ENCODE data around the gene SPOP.

SPOP gene

DNA sequence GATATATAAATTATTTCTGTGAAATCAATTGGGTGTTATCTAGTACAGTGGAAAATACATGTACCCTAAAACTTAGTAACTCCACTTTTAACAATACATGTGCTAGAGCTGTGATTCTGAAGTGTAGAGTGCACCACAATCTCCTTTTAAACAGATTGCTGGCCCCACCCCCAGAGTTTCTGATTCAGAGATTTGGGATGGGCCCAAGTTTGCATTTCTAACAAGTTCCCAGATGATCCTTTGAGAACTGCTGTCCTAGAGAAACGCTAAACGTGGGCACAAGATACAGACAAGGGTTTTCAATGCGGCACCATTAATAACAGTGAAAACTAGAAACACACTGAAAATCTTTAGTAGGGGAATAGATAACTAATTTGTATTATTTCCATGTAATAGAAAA is 53.0 kb downstream of the SPOP start:
- no peak overlapping the region for H3K4me3 ChIP-seq (ENCODE audit: insufficient read depth, low read length, poor library complexity, severe bottlenecking)
- no peak overlapping the region for H3K9ac ChIP-seq (ENCODE audit: low read length)
- peaks cover 39% of the 10 kb centered on the region for H3K79me2 ChIP-seq (ENCODE audit: insufficient read depth, low read length)
- H3K4me2 ChIP-seq (ENCODE audit: low read depth, low read length, poor library complexity, severe bottlenecking) = no peak overlapping the region
- no peak overlapping the region for H2AFZ ChIP-seq (ENCODE audit: low read depth, low read length, severe bottlenecking)
- no peaks in the 10 kb centered on the region for H3K9me3 ChIP-seq (ENCODE audit: insufficient read depth, low read length)
- TF ChIP-seq, protein P1, sequence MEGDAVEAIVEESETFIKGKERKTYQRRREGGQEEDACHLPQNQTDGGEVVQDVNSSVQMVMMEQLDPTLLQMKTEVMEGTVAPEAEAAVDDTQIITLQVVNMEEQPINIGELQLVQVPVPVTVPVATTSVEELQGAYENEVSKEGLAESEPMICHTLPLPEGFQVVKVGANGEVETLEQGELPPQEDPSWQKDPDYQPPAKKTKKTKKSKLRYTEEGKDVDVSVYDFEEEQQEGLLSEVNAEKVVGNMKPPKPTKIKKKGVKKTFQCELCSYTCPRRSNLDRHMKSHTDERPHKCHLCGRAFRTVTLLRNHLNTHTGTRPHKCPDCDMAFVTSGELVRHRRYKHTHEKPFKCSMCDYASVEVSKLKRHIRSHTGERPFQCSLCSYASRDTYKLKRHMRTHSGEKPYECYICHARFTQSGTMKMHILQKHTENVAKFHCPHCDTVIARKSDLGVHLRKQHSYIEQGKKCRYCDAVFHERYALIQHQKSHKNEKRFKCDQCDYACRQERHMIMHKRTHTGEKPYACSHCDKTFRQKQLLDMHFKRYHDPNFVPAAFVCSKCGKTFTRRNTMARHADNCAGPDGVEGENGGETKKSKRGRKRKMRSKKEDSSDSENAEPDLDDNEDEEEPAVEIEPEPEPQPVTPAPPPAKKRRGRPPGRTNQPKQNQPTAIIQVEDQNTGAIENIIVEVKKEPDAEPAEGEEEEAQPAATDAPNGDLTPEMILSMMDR (IDR thresholded peaks at IDR 0.05; ENCODE audit: insufficient read depth, low read length, poor library complexity, severe bottlenecking) = no peak
- TF ChIP-seq EZH2phosphoT487 (conservative IDR thresholded peaks at IDR 0.05; ENCODE audit: low read length) = no peak
- H3K36me3 ChIP-seq (ENCODE audit: low read length) = no peaks in the 10 kb centered on the region
- peaks cover 5% of the 10 kb centered on the region for H4K20me1 ChIP-seq (ENCODE audit: low read depth, low read length)
- no peaks in the 10 kb centered on the region for H3K9me2 ChIP-seq (replicated peaks; ENCODE audit: insufficient read depth, low read length)
- no peak overlapping the region for H3K27ac ChIP-seq (ENCODE audit: low read depth, low read length)
- H3F3A ChIP-seq (ENCODE audit: insufficient read depth) = no peaks in the 10 kb centered on the region
- H3K27me3 ChIP-seq (ENCODE audit: low read length) = no peaks in the 10 kb centered on the region

DNA sequence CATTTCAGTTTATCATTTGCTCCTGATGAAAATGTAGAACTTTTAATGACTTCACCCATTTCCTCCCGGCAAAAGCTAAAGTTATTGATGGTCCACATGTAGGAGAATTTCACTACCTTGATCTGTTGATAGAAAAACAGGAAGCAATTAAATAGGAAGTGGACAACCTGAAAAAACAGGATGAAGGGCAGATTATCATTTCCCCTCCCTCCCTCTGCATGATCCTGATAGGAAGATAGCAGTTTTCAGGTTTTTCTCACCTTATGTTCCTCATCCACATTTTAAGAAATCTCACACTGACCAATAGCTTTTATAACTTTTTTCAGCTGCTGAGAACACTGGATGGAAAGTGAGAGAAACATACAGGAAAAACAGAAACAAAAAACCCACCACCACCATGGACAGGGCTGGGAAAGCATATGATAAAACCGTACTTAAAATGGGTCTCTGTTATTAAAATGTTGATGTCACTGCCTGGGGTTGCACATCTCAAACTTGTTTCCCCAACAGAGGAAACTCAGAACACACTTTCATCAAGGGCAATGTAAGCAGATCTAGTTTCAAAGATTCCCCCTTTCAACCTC is 55.9 kb downstream of the SPOP start:
- H3K4me3 ChIP-seq (ENCODE audit: insufficient read depth, low read length, poor library complexity, severe bottlenecking) = no peak overlapping the region
- peaks cover 5% of the 10 kb centered on the region for H4K20me1 ChIP-seq (ENCODE audit: low read depth, low read length)
- H3K9me2 ChIP-seq (replicated peaks; ENCODE audit: insufficient read depth, low read length) = no peaks in the 10 kb centered on the region
- H2AFZ ChIP-seq (ENCODE audit: low read depth, low read length, severe bottlenecking) = no peak overlapping the region
- no peak overlapping the region for H3K9ac ChIP-seq (ENCODE audit: low read length)
- no peak overlapping the region for H3K27ac ChIP-seq (ENCODE audit: low read depth, low read length)
- H3K9me3 ChIP-seq (ENCODE audit: insufficient read depth, low read length) = no peaks in the 10 kb centered on the region
- H3K27me3 ChIP-seq (ENCODE audit: low read length) = no peaks in the 10 kb centered on the region
- 0 out of 2 replicates have a peak, but pooled peaks cover 3% of the 10 kb centered on the region for H3K36me3 ChIP-seq (ENCODE audit: low read length)
- H3F3A ChIP-seq (ENCODE audit: insufficient read depth) = no peaks in the 10 kb centered on the region
- no peak overlapping the region for H3K4me2 ChIP-seq (ENCODE audit: low read depth, low read length, poor library complexity, severe bottlenecking)
- H3K79me2 ChIP-seq (ENCODE audit: insufficient read depth, low read length) = peaks cover 11% of the 10 kb centered on the region; the same call in 1 of the 2 replicates
- TF ChIP-seq EZH2phosphoT487 (conservative IDR thresholded peaks at IDR 0.05; ENCODE audit: low read length) = no peak
- TF ChIP-seq, protein P1 (IDR thresholded peaks at IDR 0.05; ENCODE audit: insufficient read depth, low read length, poor library complexity, severe bottlenecking) = no peak

DNA sequence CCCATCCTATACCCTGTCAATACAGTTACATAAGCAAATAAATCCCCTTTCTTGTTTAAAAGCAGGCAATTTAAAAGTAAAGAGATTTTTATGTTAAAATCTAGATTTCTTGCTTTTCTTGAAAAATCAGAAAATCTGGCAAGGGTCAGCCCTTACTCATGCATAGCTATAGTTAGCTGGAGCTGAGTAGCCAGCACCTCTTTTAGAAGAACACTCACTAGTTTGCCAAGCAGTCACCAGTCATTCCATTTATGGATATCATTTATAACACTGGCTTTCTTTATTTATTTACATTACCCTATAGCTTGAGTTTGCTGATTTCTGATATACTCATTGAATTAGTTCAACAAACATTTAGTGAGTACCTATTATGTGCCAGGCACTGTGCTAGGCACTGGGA is 56.5 kb downstream of the SPOP start:
- no peak overlapping the region for H2AFZ ChIP-seq (ENCODE audit: low read depth, low read length, severe bottlenecking)
- no peaks in the 10 kb centered on the region for H3K9me3 ChIP-seq (ENCODE audit: insufficient read depth, low read length)
- no peaks in the 10 kb centered on the region for H3K9me2 ChIP-seq (replicated peaks; ENCODE audit: insufficient read depth, low read length)
- no peak overlapping the region for H3K9ac ChIP-seq (ENCODE audit: low read length)
- H3K36me3 ChIP-seq (ENCODE audit: low read length) = 0 out of 2 replicates have a peak, but pooled peaks cover 5% of the 10 kb centered on the region
- peaks cover 9% of the 10 kb centered on the region; the same call in 1 of the 2 replicates for H3K79me2 ChIP-seq (ENCODE audit: insufficient read depth, low read length)
- H3F3A ChIP-seq (ENCODE audit: insufficient read depth) = no peaks in the 10 kb centered on the region
- H3K4me3 ChIP-seq (ENCODE audit: insufficient read depth, low read length, poor library complexity, severe bottlenecking) = no peak overlapping the region
- H3K27me3 ChIP-seq (ENCODE audit: low read length) = no peaks in the 10 kb centered on the region
- H3K4me2 ChIP-seq (ENCODE audit: low read depth, low read length, poor library complexity, severe bottlenecking) = no peak overlapping the region
- no peak overlapping the region for H3K27ac ChIP-seq (ENCODE audit: low read depth, low read length)
- peaks cover 5% of the 10 kb centered on the region for H4K20me1 ChIP-seq (ENCODE audit: low read depth, low read length)
- TF ChIP-seq, protein P1 (IDR thresholded peaks at IDR 0.05; ENCODE audit: insufficient read depth, low read length, poor library complexity, severe bottlenecking) = no peak
- no peak for TF ChIP-seq EZH2phosphoT487 (conservative IDR thresholded peaks at IDR 0.05; ENCODE audit: low read length)

Data from SU-DHL-6 (cell line).